Kidney epithelial cell (primary cell): ENCODE data around the gene PLTP. TPM values are rescaled to one million over a fixed set of nuclear protein-coding genes. Genes with fewer than 3 reads are reported as not detected.
"Not testable (repeated sequence)": the region's sequence is repeated elsewhere in the genome, so short reads cannot be mapped to it uniquely, and the experiment has no call there.

Experiments
- DNase-seq: peaks from one replicate; pipeline ENCODE4 v3.0.0-alpha.2; 2010; ENCODE audit warnings: low read depth
- H3K27me3 ChIP-seq: 2 replicates; pipeline ENCODE4 v1.6.0; 2011; ENCODE audit warnings: low read length; ENCODE audit not compliant: control insufficient read depth, insufficient read depth
- H3K36me3 ChIP-seq: 2 replicates; pipeline ENCODE4 v1.5.1; 2011; ENCODE audit warnings: low read length; ENCODE audit not compliant: control insufficient read depth, insufficient read depth
- H3K4me3 ChIP-seq: 2 replicates; pipeline ENCODE4 v1.5.1; 2011; ENCODE audit warnings: low read depth, mild to moderate bottlenecking, control low read depth, low read length
- CTCF ChIP-seq: IDR thresholded peaks from 2 replicates; pipeline ENCODE4 v1.5.1; 2011; ENCODE audit warnings: mild to moderate bottlenecking, moderate library complexity, low read length, control low read depth, inconsistent platforms; ENCODE audit not compliant: insufficient read depth, poor library complexity, severe bottlenecking
- total RNA-seq: library from RNA; depleted of rRNA; stranded (reverse); fragments of >200 nt; gene quantifications from 2 replicates; pipeline ENCODE4 v1.2.3, GENCODE V29; 2015

Gene PLTP
- total RNA-seq, 1 donor from 2014 or later, result 55.8 TPM

- Histone ChIP-seq H3K4me3 (no peak overlapping the region), H3K27me3 (no peaks in the 10 kb centered on the region), H3K36me3 (peaks cover 1% of the 10 kb centered on the region)
- no peak for DNase-seq
- TF ChIP-seq CTCF, result no peak
Observed at GRCh38 chr20:45905505-45906079, 6.4 kb downstream of the PLTP start.

DNA sequence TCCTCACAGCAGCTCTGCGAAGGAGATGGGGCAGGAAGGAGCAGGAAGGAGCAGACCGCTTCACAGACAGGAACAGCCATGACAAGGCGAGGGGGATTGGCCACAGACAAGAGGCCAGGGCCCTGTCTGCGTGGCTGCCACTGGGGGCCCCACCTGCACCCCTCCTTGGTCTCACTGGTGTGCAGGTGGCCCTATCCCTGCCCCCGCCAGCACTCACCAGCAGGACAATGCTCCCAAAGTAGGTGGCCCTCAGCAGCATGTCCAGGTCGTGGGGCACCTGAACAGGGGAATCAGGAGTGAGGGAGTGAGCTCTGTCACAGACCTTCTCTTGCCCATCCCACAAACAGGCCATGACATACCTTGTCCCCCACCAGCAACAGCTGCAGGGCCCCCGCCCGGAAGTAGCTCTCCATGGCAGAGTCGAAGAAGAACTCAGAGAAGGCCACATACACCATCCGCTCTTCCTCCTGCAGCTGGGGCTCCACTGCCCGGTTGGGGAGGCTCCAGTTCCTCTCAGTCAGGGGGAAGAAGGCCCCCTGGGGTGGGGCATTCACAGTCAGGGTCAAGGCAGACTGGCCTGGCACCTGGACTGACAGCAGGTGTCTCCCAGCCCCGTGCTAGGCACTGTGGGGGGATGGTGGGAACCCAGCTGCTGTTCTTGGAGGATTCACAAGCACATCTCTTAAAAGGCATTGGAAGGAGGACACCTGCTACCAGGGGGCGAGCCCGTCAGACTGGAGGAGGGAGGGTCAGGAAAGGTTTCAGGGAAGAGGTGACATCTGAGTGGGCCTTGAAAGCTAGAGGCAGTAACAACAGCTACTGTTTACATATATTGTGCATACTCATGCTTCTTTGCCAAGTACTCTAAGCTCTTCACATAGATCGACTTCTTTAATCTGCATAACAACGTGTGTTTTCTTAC is 7.1 kb downstream of the PLTP start:
- peaks cover 1% of the 10 kb centered on the region for H3K36me3 ChIP-seq
- H3K4me3 ChIP-seq, result no peak overlapping the region
- no peak for TF ChIP-seq CTCF
- no peak for DNase-seq
- no peaks in the 10 kb centered on the region for H3K27me3 ChIP-seq

GRCh38 chr20:45902199-45902701 is 9.7 kb downstream of the PLTP start:
- H3K4me3 ChIP-seq, result no peak overlapping the region
- no peaks in the 10 kb centered on the region for H3K36me3 ChIP-seq
- TF ChIP-seq CTCF, result no peak
- no peak for DNase-seq
- H3K27me3 ChIP-seq, result no peaks in the 10 kb centered on the region

GRCh38 chr20:45901332-45901731 is 10.6 kb downstream of the PLTP start:
- H3K36me3 ChIP-seq, H3K4me3 ChIP-seq: not testable (repeated sequence)

DNA sequence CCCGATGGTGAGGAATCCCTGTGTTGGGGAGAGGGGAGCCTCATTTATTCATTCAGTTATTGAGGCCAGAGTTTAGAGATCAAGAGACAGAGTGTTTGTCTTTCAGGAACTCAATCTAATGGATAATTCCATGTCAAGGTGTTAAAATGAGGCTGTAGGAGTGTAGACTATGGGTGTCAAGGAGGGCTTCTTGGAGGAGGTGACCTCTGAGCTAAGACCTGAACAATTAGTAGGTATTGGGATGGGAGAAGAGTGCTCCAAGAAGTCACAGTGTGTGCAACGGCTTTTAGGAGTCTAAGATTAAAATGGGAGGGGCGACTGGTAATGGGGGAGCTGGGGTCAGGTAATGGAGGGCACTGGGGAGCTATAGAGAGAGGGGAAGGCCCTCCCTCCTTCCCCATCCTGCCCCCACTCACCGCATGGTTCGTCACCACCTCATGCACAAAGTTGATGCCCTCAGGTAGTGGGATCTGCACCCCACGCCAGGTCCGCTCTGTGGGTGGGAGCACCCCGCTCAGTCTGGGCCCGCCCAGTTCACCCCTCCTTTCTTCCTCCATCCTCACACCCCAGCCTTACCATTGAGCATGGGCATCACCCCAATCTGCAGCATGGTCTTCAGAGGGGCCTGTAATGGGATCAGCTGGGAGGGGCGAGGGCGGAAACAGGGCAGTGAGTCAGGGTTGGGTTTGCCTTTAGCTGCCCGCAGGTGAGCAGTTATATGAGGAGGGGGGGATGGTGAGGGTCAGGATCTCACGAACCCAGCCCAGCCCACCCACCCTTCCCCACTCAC is 12.7 kb downstream of the PLTP start:
- no peak for DNase-seq
- Histone ChIP-seq H3K36me3 (peaks cover 1% of the 10 kb centered on the region), H3K4me3 (no peak overlapping the region), H3K27me3 (no peaks in the 10 kb centered on the region)
- TF ChIP-seq CTCF, result no peak

More at GRCh38 chr20:45901332-45901731, 10.6 kb downstream of the PLTP start:
- DNase-seq, H3K27me3 ChIP-seq: not testable (repeated sequence)

DNA sequence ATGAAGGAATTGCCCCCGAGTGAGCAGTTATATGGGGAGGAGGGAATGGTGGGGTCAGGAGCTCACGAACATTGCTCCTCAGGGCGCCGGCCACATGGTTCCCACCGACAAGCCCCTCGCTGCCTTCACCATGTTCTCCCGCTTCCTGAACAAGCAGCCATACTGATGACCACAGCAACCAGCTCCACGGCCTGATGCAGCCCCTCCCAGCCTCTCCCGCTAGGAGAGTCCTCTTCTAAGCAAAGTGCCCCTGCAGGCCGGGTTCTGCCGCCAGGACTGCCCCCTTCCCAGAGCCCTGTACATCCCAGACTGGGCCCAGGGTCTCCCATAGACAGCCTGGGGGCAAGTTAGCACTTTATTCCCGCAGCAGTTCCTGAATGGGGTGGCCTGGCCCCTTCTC is 13.7 kb downstream of the PLTP start:
- DNase-seq, result no peak
- peaks cover 1% of the 10 kb centered on the region for H3K36me3 ChIP-seq
- no peak overlapping the region for H3K4me3 ChIP-seq
- no peak for TF ChIP-seq CTCF
- H3K27me3 ChIP-seq, result no peaks in the 10 kb centered on the region
